ENCODE data around the gene PKD2L2.
"Not testable (repeated sequence)": the region's sequence is repeated elsewhere in the genome, so short reads cannot be mapped to it uniquely, and the experiment has no call there.

PKD2L2 gene

DNA sequence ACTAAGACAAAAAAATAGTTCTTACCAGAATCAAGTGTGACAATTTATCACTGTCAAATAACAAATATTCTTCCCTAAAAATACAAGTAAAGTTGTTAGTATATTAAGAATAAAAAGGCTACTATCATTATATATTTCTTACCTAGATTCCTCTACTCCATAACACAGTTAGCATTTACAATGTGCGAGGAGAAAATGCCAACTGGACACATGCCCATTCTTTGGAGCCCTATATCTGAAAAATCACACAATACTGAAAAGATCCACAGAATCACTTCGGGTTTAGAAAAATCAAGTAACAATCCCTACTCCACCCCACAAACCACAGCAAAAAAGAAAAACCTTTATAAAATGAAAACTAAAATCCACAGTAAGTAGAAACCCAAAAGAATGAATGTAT, 70.9 kb downstream of the PKD2L2 start:
- FAIRE-seq = no peak

DNA sequence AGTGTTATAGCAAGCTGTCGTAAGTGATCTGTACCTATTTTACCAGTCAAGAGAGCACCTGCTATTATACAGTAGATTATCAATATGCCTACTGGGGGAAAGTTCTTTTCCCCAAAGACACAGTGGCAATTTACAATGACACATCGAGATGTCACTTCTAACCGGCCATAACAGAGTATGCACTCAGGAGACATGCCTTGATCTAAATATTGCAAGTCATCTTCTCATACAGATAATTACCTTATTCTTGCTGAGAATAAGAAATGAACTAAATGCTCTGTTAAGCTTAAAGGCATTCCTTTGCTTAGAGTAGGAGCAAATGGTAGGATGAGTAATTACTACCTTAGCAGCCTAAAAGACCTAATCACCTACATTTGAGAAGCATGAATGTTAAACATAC, 71.6 kb downstream of the PKD2L2 start:
- no peak for FAIRE-seq

DNA sequence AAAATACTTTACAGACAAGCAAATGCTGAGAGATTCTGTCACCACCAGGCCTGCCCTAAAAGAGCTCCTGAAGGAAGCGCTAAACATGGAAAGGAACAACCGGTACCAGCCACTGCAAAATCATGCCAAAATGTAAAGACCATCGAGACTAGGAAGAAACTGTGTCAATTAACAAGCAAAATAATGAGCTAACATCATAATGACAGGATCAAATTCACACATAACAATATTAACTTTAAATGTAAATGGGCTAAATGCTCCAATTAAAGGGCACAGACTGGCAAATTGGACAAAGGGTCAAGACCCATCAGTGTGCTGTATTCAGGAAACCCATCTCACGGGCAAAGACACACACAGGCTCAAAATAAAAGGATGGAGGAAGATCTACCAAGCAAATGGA, 81.1 kb downstream of the PKD2L2 start:
- not testable (repeated sequence) for FAIRE-seq

DNA sequence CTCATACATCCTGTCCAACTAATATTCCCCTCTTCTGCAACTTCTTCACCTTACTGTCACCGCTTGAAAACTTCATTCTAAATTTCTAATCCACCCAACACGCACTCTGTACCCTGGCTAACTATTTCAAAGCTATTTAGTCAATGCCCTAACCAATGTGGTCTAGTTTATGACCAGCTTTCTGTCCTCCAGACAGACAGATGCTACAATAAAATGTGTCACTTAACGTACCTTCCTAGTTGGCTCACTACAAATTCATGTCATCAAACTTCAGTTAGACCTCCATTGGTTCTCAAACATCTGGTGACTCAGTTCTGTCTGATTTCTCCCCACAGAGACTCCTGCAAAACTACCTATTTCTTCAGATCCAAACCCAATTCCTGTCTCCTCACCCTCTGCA, 86.0 kb downstream of the PKD2L2 start:
- no peak for FAIRE-seq

DNA sequence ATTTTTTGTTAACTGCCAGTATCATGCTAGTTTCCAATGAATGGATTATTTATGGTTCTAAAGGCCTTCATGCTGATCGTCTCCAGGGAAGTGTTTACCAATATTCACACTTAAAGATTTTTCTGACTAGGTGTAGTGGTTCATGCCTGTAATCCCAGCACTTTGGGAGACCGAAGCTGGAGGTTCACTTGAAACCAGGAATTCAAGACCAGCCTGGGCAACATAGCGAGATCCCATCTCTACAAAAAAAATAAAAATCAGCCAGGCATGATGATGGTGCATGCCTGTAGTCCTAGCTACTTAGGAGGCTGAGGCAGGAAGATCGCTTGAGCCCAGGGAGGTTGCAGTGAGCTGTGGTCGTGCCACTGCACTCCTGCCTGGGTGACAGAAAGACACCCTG, 100.2 kb downstream of the PKD2L2 start:
- no peak for FAIRE-seq

Measured in colon (tissue), 2 donors.